ENCODE results near the gene SYTL4.

DNA sequence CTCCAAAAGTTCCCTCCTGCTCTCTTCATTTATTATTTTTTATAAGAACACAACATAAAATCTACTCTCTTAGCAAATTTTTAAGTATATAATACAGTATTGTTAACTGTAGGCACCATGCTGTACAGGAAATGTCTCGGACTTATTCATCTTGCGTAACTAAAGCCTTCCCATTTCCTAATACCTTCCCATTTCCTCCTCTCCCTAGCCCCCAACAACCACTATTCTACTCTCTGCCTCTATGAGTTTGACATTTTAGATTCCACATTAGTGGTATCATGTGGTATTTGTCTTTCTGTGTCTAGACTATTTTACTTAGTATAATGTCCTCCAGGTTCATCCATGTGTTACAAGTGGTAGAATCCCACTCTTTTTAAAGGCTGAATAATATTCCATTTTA is 15.8 kb upstream of the SYTL4 start:
- TF ChIP-seq POLR2AphosphoS5 (IDR thresholded peaks at IDR 0.05; ENCODE audit: low read depth) (no peak), GABPA (IDR thresholded peaks at IDR 0.05; ENCODE audit: low read depth) (no peak), SPI1 (IDR thresholded peaks at IDR 0.05; ENCODE audit: borderline replicate concordance, low read depth) (no peak)
- TF ChIP-seq, protein P1, sequence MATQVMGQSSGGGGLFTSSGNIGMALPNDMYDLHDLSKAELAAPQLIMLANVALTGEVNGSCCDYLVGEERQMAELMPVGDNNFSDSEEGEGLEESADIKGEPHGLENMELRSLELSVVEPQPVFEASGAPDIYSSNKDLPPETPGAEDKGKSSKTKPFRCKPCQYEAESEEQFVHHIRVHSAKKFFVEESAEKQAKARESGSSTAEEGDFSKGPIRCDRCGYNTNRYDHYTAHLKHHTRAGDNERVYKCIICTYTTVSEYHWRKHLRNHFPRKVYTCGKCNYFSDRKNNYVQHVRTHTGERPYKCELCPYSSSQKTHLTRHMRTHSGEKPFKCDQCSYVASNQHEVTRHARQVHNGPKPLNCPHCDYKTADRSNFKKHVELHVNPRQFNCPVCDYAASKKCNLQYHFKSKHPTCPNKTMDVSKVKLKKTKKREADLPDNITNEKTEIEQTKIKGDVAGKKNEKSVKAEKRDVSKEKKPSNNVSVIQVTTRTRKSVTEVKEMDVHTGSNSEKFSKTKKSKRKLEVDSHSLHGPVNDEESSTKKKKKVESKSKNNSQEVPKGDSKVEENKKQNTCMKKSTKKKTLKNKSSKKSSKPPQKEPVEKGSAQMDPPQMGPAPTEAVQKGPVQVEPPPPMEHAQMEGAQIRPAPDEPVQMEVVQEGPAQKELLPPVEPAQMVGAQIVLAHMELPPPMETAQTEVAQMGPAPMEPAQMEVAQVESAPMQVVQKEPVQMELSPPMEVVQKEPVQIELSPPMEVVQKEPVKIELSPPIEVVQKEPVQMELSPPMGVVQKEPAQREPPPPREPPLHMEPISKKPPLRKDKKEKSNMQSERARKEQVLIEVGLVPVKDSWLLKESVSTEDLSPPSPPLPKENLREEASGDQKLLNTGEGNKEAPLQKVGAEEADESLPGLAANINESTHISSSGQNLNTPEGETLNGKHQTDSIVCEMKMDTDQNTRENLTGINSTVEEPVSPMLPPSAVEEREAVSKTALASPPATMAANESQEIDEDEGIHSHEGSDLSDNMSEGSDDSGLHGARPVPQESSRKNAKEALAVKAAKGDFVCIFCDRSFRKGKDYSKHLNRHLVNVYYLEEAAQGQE (IDR thresholded peaks at IDR 0.05; ENCODE audit: insufficient replicate concordance, low read depth): no peak
- TF ChIP-seq, protein P2, sequence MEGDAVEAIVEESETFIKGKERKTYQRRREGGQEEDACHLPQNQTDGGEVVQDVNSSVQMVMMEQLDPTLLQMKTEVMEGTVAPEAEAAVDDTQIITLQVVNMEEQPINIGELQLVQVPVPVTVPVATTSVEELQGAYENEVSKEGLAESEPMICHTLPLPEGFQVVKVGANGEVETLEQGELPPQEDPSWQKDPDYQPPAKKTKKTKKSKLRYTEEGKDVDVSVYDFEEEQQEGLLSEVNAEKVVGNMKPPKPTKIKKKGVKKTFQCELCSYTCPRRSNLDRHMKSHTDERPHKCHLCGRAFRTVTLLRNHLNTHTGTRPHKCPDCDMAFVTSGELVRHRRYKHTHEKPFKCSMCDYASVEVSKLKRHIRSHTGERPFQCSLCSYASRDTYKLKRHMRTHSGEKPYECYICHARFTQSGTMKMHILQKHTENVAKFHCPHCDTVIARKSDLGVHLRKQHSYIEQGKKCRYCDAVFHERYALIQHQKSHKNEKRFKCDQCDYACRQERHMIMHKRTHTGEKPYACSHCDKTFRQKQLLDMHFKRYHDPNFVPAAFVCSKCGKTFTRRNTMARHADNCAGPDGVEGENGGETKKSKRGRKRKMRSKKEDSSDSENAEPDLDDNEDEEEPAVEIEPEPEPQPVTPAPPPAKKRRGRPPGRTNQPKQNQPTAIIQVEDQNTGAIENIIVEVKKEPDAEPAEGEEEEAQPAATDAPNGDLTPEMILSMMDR (IDR thresholded peaks at IDR 0.05; ENCODE audit: insufficient read depth, low read length): no peak
